DMS53 treated with DMSO at 0.1 percent for 48 hours (cell line): ENCODE measurements around the gene IFNA16.
"Not testable (repeated sequence)": the region's sequence is repeated elsewhere in the genome, so short reads cannot be mapped to it uniquely, and the experiment has no call there.

Source experiments
- DNase-seq: peaks from one replicate; lab custom pipeline; 2025; ENCODE audit not compliant: unreplicated experiment; lab: John Stamatoyannopoulos, UW

The IFNA16 gene

GRCh38 chr9:21202105-21202504, 15.0 kb downstream of the IFNA16 start, which contains the start of gene IFNA7:
Gene IFNA7 (minus strand): TSS chr9:21202205. CDS start chr9:21202165, 40 bp downstream.
- not testable (repeated sequence) for DNase-seq

GRCh38 chr9:21194867-21195776, 22.0 kb downstream of the IFNA16 start:
- peak; percentile 10 for DNase-seq

- DNase-seq = not testable (repeated sequence)
These were observed 29.6 kb downstream of the IFNA16 start, which contains the start of gene IFNA4 for GRCh38 chr9:21187487-21187886. Gene IFNA4 (minus strand): TSS chr9:21187587. CDS start chr9:21187531, 56 bp downstream.

DNA sequence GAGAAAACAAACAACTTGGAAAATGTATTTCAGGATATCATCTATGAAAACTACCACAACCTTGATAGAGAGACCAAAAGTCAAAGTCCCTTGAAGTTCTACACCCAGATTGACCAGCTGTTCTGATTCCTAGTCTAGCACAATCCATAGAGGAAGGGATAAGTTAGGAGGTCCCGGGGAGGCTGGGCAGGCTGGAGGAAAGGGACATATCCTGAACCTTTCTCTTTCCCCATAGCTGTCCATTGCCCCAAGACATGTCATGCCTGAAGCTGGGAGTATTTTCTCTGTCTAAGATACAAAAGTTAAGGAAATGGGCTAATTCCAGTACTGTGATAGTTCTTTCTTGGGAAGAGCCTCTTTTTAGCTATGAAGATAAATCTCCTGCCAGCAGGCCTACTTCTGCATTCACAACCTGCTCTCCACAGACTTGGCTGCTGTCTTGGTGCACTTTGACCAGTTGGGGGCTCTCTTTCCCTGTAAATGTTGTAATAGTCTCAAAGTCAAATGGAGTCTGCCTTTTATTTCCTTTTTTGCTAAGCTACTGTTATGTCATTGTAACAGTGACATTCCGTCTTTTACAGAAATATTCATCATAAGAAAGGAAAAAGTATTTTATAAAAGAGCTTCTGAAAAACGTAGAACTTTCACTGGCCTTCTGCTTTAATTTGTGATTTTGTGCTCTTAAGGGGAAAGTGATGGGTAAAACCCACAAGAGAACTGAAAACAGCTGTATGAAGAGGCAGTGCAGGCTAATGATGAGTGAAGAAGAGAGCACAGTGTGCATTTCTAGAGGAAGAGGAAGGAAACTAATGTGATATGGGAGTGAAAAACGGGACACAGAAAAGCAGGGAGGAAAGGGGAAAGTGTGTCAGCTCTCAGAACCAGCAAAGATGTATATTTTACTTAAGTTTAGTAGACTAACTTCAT, 34.0 kb downstream of the IFNA16 start:
- peak; percentile 0 for DNase-seq

GRCh38 chr9:21174671-21175070, 42.4 kb downstream of the IFNA16 start:
- DNase-seq = no peak

DNA sequence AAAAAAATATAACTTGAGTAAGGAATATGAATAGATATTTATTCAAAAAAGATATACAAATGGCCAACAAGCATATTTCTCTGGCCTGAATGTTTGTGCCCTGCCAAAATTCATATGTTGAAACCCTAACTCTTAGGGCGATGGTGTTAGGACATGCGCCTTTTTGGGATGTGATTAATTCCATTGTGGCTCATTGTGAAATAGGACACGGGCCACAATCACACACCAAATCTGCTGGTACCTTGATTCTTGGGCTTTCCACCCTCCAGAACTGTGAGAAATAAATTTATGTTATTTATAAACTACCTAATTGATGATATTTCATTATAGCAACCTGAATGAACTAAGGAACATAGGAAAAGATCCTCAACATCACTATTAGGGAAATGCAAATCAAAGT, 45.0 kb downstream of the IFNA16 start:
- no peak for DNase-seq

DNA sequence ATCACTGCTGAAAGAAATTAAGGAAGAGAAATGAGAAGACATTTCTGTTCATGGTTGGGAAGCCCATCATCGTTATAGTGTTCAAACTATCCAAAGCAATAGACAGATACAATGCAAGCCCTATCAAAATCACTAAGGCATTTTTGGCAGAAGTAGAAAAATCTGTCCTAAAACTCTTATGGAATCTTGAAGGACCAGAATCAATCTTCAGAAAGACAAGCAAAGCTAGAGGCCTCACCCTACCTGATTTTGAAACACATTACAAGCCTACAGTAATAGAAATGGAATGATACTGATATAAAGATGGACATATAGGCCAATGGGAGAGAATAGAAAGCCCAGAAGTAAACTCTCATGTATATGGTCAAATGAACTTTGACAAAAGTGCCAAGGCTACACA, 45.8 kb downstream of the IFNA16 start:
- DNase-seq = no peak

GRCh38 chr9:21166560-21166959, 50.6 kb downstream of the IFNA16 start, which contains the start of gene IFNA21:
Gene IFNA21 (minus strand): TSS chr9:21166660. CDS start chr9:21166612, 48 bp downstream.
- not testable (repeated sequence) for DNase-seq
